ENCODE results near the gene ARHGAP9.

- peak in 1 of 12 donors; percentile 23 for TF ChIP-seq CTCF (IDR thresholded peaks at IDR 0.05)
- TF ChIP-seq POLR2A (IDR thresholded peaks at IDR 0.05): no peak
Measured at GRCh38 chr12:57521525-57522010, 41.9 kb upstream of the ARHGAP9 start.
